ENCODE results near the gene TSC22D3. TPM values are rescaled to one million over a fixed set of nuclear protein-coding genes. Genes with fewer than 3 reads are reported as not detected.
A peak's percentile ranks its signal among the peaks of the same experiment; 100 is the strongest.
"Not testable (repeated sequence)": the region's sequence is repeated elsewhere in the genome, so short reads cannot be mapped to it uniquely, and the experiment has no call there.

The TSC22D3 gene
- 100 to 1,000 TPM; 109 to 131 (median 122) TPM for polyA plus RNA-seq (ENCODE audit: insufficient read length in 3 of 3)
- long read RNA-seq, donor 1, transcript TSC22D3-203 (3 exons, 2,266 nt), result minor isoform, 9 of 54 reads
- long read RNA-seq, donor 1, transcript TSC22D3-205 (3 exons, 1,812 nt), result minor isoform, 17 of 54 reads
- long read RNA-seq, donor 1, transcript TSC22D3-206 (3 exons, 2,027 nt), result major isoform, 26 of 54 reads
- long read RNA-seq, donor 1, partial matches to known transcripts, result 0 of 54 reads
- long read RNA-seq, donor 1, other reads (novel, unspliced or antisense), result 0 of 54 reads
- long read RNA-seq, donor 2, transcript TSC22D3-203 (3 exons, 2,266 nt), result minor isoform, 8 of 61 reads
- long read RNA-seq, donor 2, transcript TSC22D3-205 (3 exons, 1,812 nt), result minor isoform, 15 of 61 reads
- long read RNA-seq, donor 2, transcript TSC22D3-206 (3 exons, 2,027 nt), result major isoform, 34 of 61 reads
- long read RNA-seq, donor 2, partial matches to known transcripts, result 0 of 61 reads
- long read RNA-seq, donor 2, other reads (novel, unspliced or antisense), result 0 of 61 reads
- long read RNA-seq, donor 3, transcript TSC22D3-205 (3 exons, 1,812 nt), result minor isoform, 18 of 71 reads
- long read RNA-seq, donor 3, transcript TSC22D3-206 (3 exons, 2,027 nt), result major isoform, 35 of 71 reads
- long read RNA-seq, donor 3, transcript TSC22D3-203 (3 exons, 2,266 nt), result minor isoform, 13 of 71 reads
- long read RNA-seq, donor 3, partial matches to known transcripts, result 0 of 71 reads
- long read RNA-seq, donor 3, other reads (novel, unspliced or antisense), result 0 of 71 reads
- long read RNA-seq, donor 4, transcript TSC22D3-205 (3 exons, 1,812 nt), result minor isoform, 17 of 58 reads
- long read RNA-seq, donor 4, transcript TSC22D3-203 (3 exons, 2,266 nt), result minor isoform, 12 of 58 reads
- long read RNA-seq, donor 4, transcript TSC22D3-206 (3 exons, 2,027 nt), result major isoform, 25 of 58 reads
- long read RNA-seq, donor 4, partial matches to known transcripts, result 0 of 58 reads
- long read RNA-seq, donor 4, other reads (novel, unspliced or antisense), result 0 of 58 reads
- long read RNA-seq, donor 5, transcript TSC22D3-203 (3 exons, 2,266 nt), result minor isoform, 13 of 114 reads
- long read RNA-seq, donor 5, transcript TSC22D3-205 (3 exons, 1,812 nt), result minor isoform, 27 of 114 reads
- long read RNA-seq, donor 5, transcript TSC22D3-208 (2 exons, 576 nt), result minor isoform, 7 of 114 reads
- long read RNA-seq, donor 5, transcript TSC22D3-206 (3 exons, 2,027 nt), result major isoform, 65 of 114 reads
- long read RNA-seq, donor 5, partial matches to known transcripts, result 0 of 114 reads
- long read RNA-seq, donor 5, other reads (novel, unspliced or antisense), result 0 of 114 reads
- long read RNA-seq, donor 6, transcript TSC22D3-205 (3 exons, 1,812 nt), result minor isoform, 10 of 53 reads
- long read RNA-seq, donor 6, transcript TSC22D3-206 (3 exons, 2,027 nt), result major isoform, 25 of 53 reads
- long read RNA-seq, donor 6, transcript TSC22D3-203 (3 exons, 2,266 nt), result minor isoform, 16 of 53 reads
- long read RNA-seq, donor 6, partial matches to known transcripts, result 0 of 53 reads
- long read RNA-seq, donor 6, other reads (novel, unspliced or antisense), result 0 of 53 reads
- long read RNA-seq, donor 7, transcript TSC22D3-203 (3 exons, 2,266 nt), result minor isoform, 14 of 61 reads
- long read RNA-seq, donor 7, transcript TSC22D3-205 (3 exons, 1,812 nt), result minor isoform, 20 of 61 reads
- long read RNA-seq, donor 7, transcript TSC22D3-206 (3 exons, 2,027 nt), result major isoform, 27 of 61 reads
- long read RNA-seq, donor 7, partial matches to known transcripts, result 0 of 61 reads
- long read RNA-seq, donor 7, other reads (novel, unspliced or antisense), result 0 of 61 reads
- long read RNA-seq, donor 8, transcript TSC22D3-206 (3 exons, 2,027 nt), result major isoform, 34 of 69 reads
- long read RNA-seq, donor 8, transcript TSC22D3-205 (3 exons, 1,812 nt), result minor isoform, 13 of 69 reads
- long read RNA-seq, donor 8, transcript TSC22D3-203 (3 exons, 2,266 nt), result minor isoform, 16 of 69 reads
- long read RNA-seq, donor 8, transcript TSC22D3-208 (2 exons, 576 nt), result minor isoform, 6 of 69 reads
- long read RNA-seq, donor 8, partial matches to known transcripts, result 0 of 69 reads
- long read RNA-seq, donor 8, other reads (novel, unspliced or antisense), result 0 of 69 reads
- long read RNA-seq, donor 9, transcript TSC22D3-205 (3 exons, 1,812 nt), result minor isoform, 16 of 70 reads
- long read RNA-seq, donor 9, transcript TSC22D3-203 (3 exons, 2,266 nt), result minor isoform, 13 of 70 reads
- long read RNA-seq, donor 9, transcript TSC22D3-206 (3 exons, 2,027 nt), result major isoform, 40 of 70 reads
- long read RNA-seq, donor 9, partial matches to known transcripts, result 0 of 70 reads
- long read RNA-seq, donor 9, other reads (novel, unspliced or antisense), result 0 of 70 reads
- long read RNA-seq, donor 10, transcript TSC22D3-206 (3 exons, 2,027 nt), result major isoform, 26 of 53 reads
- long read RNA-seq, donor 10, transcript TSC22D3-205 (3 exons, 1,812 nt), result minor isoform, 14 of 53 reads
- long read RNA-seq, donor 10, transcript TSC22D3-203 (3 exons, 2,266 nt), result minor isoform, 12 of 53 reads
- long read RNA-seq, donor 10, partial matches to known transcripts, result 0 of 53 reads
- long read RNA-seq, donor 10, other reads (novel, unspliced or antisense), result 0 of 53 reads
- long read RNA-seq, donor 11, transcript TSC22D3-205 (3 exons, 1,812 nt), result minor isoform, 19 of 53 reads
- long read RNA-seq, donor 11, transcript TSC22D3-206 (3 exons, 2,027 nt), result major isoform, 31 of 53 reads
- long read RNA-seq, donor 11, partial matches to known transcripts, result 0 of 53 reads
- long read RNA-seq, donor 11, other reads (novel, unspliced or antisense), result 0 of 53 reads
- long read RNA-seq, donor 12, transcript TSC22D3-206 (3 exons, 2,027 nt), result major isoform, 13 of 24 reads
- long read RNA-seq, donor 12, partial matches to known transcripts, result 0 of 24 reads
- long read RNA-seq, donor 12, other reads (novel, unspliced or antisense), result 0 of 24 reads
- long read RNA-seq, donor 13, transcript TSC22D3-205 (3 exons, 1,812 nt), result minor isoform, 27 of 120 reads
- long read RNA-seq, donor 13, transcript TSC22D3-206 (3 exons, 2,027 nt), result major isoform, 61 of 120 reads
- long read RNA-seq, donor 13, transcript TSC22D3-203 (3 exons, 2,266 nt), result minor isoform, 24 of 120 reads
- long read RNA-seq, donor 13, transcript TSC22D3-208 (2 exons, 576 nt), result minor isoform, 5 of 120 reads
- long read RNA-seq, donor 13, partial matches to known transcripts, result 0 of 120 reads
- long read RNA-seq, donor 13, other reads (novel, unspliced or antisense), result 0 of 120 reads
- long read RNA-seq, donor 14, transcript TSC22D3-205 (3 exons, 1,812 nt), result minor isoform, 19 of 58 reads
- long read RNA-seq, donor 14, transcript TSC22D3-203 (3 exons, 2,266 nt), result minor isoform, 7 of 58 reads
- long read RNA-seq, donor 14, transcript TSC22D3-206 (3 exons, 2,027 nt), result major isoform, 31 of 58 reads
- long read RNA-seq, donor 14, partial matches to known transcripts, result 0 of 58 reads
- long read RNA-seq, donor 14, other reads (novel, unspliced or antisense), result 0 of 58 reads
- long read RNA-seq, donor 15, transcript TSC22D3-206 (3 exons, 2,027 nt), result major isoform, 14 of 30 reads
- long read RNA-seq, donor 15, transcript TSC22D3-203 (3 exons, 2,266 nt), result minor isoform, 9 of 30 reads
- long read RNA-seq, donor 15, transcript TSC22D3-205 (3 exons, 1,812 nt), result minor isoform, 6 of 30 reads
- long read RNA-seq, donor 15, partial matches to known transcripts, result 0 of 30 reads
- long read RNA-seq, donor 15, other reads (novel, unspliced or antisense), result 0 of 30 reads
- long read RNA-seq, donor 16, transcript TSC22D3-205 (3 exons, 1,812 nt), result minor isoform, 34 of 129 reads
- long read RNA-seq, donor 16, transcript TSC22D3-203 (3 exons, 2,266 nt), result minor isoform, 17 of 129 reads
- long read RNA-seq, donor 16, transcript TSC22D3-206 (3 exons, 2,027 nt), result major isoform, 71 of 129 reads
- long read RNA-seq, donor 16, partial matches to known transcripts, result 0 of 129 reads
- long read RNA-seq, donor 16, other reads (novel, unspliced or antisense), result 0 of 129 reads

GRCh38 chrX:107775734-107776511 is at the start of gene TSC22D3:
TSS of gene TSC22D3 (minus strand) at chrX:107775787. CDS start at chrX:107775419, 368 bp downstream.
- DNase-seq (ENCODE audit: extremely low read depth in 1 of 11, low read depth in 9 of 11, low spot score in 4 of 11), result peak in 4 of 11 donors; percentile 38 to 66 (median 54)

DNA sequence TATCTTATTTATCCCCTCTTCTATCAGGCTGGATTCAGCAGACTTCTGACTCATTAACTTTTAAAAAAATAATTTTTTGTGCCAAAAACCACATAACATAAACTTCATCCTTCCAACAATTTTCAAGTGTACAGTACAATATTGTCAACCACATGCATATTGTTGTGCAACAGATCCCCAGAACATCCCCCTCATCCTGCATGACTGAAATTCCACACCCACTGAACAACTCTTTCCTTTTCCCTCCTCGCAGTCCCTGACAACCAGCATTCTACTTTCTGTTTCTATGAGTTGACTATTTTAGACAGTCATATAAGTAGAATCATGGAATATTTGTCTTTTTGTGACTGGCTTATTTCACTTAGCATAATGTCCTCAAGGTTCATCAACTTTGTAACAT is 47.9 kb upstream of the TSC22D3 start:
- DNase-seq (ENCODE audit: extremely low read depth in 1 of 11, low read depth in 9 of 11, low spot score in 4 of 11), result no peak

DNA sequence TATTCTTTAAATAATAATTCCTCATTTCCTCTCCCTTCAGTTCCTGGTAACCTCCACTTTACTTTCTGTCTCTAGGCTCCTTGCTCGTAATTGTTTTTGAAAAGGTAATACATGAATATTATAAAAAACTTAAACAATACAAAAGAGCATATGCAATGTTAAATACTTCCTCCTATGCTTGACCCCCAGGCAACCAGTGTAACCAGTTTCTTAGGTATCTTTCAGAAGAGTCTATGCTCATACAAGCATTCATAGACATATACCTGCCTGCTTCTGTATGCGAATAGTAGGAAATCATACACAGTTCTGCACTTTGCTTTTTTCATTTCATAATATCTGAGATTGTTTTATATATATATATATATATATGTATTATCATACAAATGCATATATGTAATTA is 47.5 kb upstream of the TSC22D3 start:
- no peak for DNase-seq (ENCODE audit: extremely low read depth in 1 of 11, low read depth in 9 of 11, low spot score in 4 of 11)

GRCh38 chrX:107818900-107819521 is 43.4 kb upstream of the TSC22D3 start:
- DNase-seq (ENCODE audit: extremely low read depth in 1 of 11, low read depth in 9 of 11, low spot score in 4 of 11), result no peak

GRCh38 chrX:107810053-107810452 is 34.5 kb upstream of the TSC22D3 start:
- DNase-seq (ENCODE audit: extremely low read depth in 1 of 11, low read depth in 9 of 11, low spot score in 4 of 11), result not testable (repeated sequence)

GRCh38 chrX:107805179-107805578 is 29.6 kb upstream of the TSC22D3 start:
- no peak for DNase-seq (ENCODE audit: extremely low read depth in 1 of 11, low read depth in 9 of 11, low spot score in 4 of 11)

- DNase-seq (ENCODE audit: extremely low read depth in 1 of 11, low read depth in 9 of 11, low spot score in 4 of 11), result no peak
These were observed 28.8 kb upstream of the TSC22D3 start for GRCh38 chrX:107804427-107804826.

DNA sequence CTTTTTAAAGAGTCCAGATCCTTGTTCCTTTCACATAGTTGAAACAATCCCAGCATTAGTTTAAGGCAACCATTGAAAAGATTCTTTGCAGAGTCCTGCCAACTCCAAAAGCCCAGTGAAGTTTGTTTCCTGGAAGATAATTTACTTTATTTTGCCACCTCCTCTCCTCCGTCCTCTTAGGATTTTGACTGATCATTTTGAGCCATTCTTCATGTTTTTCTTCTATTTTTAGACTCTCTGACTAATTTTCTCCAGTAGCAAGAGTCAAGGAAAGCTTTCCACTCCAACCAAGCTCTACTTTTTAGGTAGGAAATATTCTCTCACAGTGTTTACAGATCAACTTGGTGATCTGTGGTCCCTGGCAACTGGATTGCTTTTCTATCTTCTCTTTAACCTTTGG is 12.2 kb upstream of the TSC22D3 start:
- no peak for DNase-seq (ENCODE audit: extremely low read depth in 1 of 11, low read depth in 9 of 11, low spot score in 4 of 11)

GRCh38 chrX:107780525-107780924 is 4.9 kb upstream of the TSC22D3 start:
- no peak for DNase-seq (ENCODE audit: extremely low read depth in 1 of 11, low read depth in 9 of 11, low spot score in 4 of 11)

GRCh38 chrX:107777536-107777832 is 1.9 kb upstream of the TSC22D3 start, which contains the start of gene NCBP2L:
TSS of gene NCBP2L (plus strand) at chrX:107777733. CDS start at chrX:107794221, 16,488 bp downstream.
- DNase-seq (ENCODE audit: extremely low read depth in 1 of 11, low read depth in 9 of 11, low spot score in 4 of 11), result no peak

DNA sequence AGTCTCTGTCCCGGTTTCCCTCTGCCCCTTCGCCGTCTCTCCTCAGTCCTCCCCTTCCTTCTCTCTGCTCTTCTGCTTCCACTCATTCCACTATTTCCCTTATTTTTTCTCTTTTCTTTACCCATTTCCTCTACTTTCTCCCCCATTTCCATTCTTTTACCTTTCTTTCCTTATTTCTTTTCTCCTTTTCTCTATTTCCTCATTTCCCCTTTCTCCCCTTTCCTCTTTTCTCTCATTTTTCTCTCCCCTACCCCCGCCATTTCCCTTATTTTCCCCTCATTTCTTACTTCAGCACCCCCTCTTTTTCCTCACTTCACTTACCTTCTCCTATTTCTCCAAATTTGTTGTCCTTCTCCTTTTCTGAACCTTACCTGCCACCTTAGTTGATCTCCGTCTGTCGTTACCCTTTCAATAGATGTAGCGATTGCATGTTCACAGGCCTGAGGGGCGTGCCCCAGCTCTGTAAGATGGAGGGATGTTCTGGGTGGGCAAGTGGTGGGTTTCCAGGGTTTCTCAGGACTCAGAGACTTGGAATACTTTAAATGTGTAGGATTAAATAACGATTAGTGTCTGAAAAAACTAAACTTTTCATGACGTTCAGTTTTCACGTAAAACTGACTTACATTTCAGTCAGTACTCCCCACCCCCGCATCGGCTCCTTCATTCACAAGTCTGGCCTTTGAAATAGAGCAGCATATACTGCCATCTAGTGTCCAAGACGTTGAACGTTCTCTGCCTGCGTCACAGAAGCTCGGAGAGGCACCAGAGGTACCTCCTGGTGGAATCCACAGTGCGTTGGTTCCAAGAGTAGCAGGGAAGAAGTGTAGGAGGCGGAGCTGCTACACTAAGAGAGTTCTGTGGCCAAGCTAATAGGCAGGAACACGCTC is 1.3 kb upstream of the TSC22D3 start:
- peak in 10 of 11 donors; percentile 54 to 82 (median 77) for DNase-seq (ENCODE audit: extremely low read depth in 1 of 11, low read depth in 9 of 11, low spot score in 4 of 11)
